Esophagus squamous epithelium (tissue), 5 donors: ENCODE results near the gene ZBTB46. TPM values are rescaled to one million over a fixed set of nuclear protein-coding genes. Genes with fewer than 3 reads are reported as not detected.

Experiments
- DNase-seq: peaks from one replicate; lab custom pipeline; 2025; lab: John Stamatoyannopoulos, UW
- H3K27ac ChIP-seq, 4 donors: fragments of 200-600 bp; sonication (generic); one replicate each; pipeline ENCODE4 v1.5.1; 2016 to 2019; ENCODE audit warnings: mild to moderate bottlenecking in 1 of 4
- H3K27me3 ChIP-seq, 4 donors: fragments of 200-600 bp; sonication (generic); 1 replicate in 3 of 4; 2 replicates in 1 of 4; pipeline versions ENCODE4 v1.5.1 to v1.6.0; 2017 to 2021; ENCODE audit warnings: antibody characterized with exemption in 1 of 4
- H3K36me3 ChIP-seq, 3 donors: fragments of 200-600 bp; sonication (generic); one replicate each; pipeline ENCODE4 v1.5.1; 2016 to 2019
- H3K4me1 ChIP-seq, 3 donors: fragments of 200-600 bp; sonication (generic); one replicate each; pipeline ENCODE4 v1.5.1; 2017 to 2019
- H3K4me3 ChIP-seq, 4 donors: fragments of 200-600 bp; sonication (generic); 1 replicate in 3 of 4; 2 replicates in 1 of 4; pipeline ENCODE4 v1.5.1; 2016 to 2019; ENCODE audit warnings: mild to moderate bottlenecking in 2 of 4, moderate library complexity in 1 of 4
- H3K9me3 ChIP-seq, 3 donors: fragments of 200-600 bp; sonication (generic); one replicate each; pipeline ENCODE4 v1.5.1; 2016 to 2019
- CTCF ChIP-seq, 6 experiments: fragments of 450-650 bp in 4 of 6; fragments of 200-600 bp in 2 of 6; sonication (generic) in 2 of 6; IDR thresholded peaks; one replicate each; pipeline ENCODE4 v1.5.1; 2016 to 2019; ENCODE audit warnings: antibody characterized with exemption in 6 of 6, mild to moderate bottlenecking in 4 of 6, moderate library complexity in 4 of 6
- POLR2A ChIP-seq, 4 donors: fragments of 450-650 bp; IDR thresholded peaks; one replicate each; pipeline ENCODE4 v1.6.1; 2017; ENCODE audit warnings: antibody characterized with exemption in 4 of 4, mild to moderate bottlenecking in 4 of 4, moderate library complexity in 3 of 4
- WGBS, 2 donors: methylation state at CpG; one replicate each; pipeline ENCODE4 v1.1.5; 2018; 5-methylcytosine and 5-hydroxymethylcytosine counted together
- intact Hi-C: fragments of 100-400 bp; cut with DNase I; formaldehyde crosslinking; loops from one replicate; pipeline ENCODE4 v1.15.0; 2022
- total RNA-seq, 4 donors: library from RNA; depleted of rRNA; stranded (reverse); fragments of >200 nt; gene quantifications; one replicate each; pipeline ENCODE4 v1.1.0, GENCODE V29; 2016
- donor health status: DM: yes; HTN: yes; CAD: no.

The ZBTB46 gene
- total RNA-seq, 4 donors from 2014 or later: 0.79 to 4.2 (median 2.0) TPM

GRCh38 chr20:63711085-63711645 lies 119.9 kb downstream of the ZBTB46 start:
- intact Hi-C loops: no loop called here
- no peaks in the 10 kb centered on the region for H3K27me3 ChIP-seq
- DNase-seq: no peak
- no peak for TF ChIP-seq POLR2A (IDR thresholded peaks at IDR 0.05)
- TF ChIP-seq CTCF (IDR thresholded peaks at IDR 0.05): no peak
- peaks cover 0 to 14% (median 7%) of the 10 kb centered on the region in 3 donors for H3K9me3 ChIP-seq
- H3K36me3 ChIP-seq: peaks cover 0 to 76% (median 12%) of the 10 kb centered on the region in 3 donors
- H3K4me3 ChIP-seq: no peak overlapping the region
- 78 to 79% methylated on average over 12 of the region's 12 CpGs for WGBS, 2 donors
- peaks cover 20 to 36% (median 21%) of the 10 kb centered on the region in 3 donors for H3K4me1 ChIP-seq
- no peak overlapping the region for H3K27ac ChIP-seq

GRCh38 chr20:63709149-63709527 lies 121.9 kb downstream of the ZBTB46 start:
- 92 to 100% methylated on average over 1 to 10 of the region's 17 CpGs for WGBS, 2 donors

GRCh38 chr20:63708301-63709148 lies 122.5 kb downstream of the ZBTB46 start:
- TF ChIP-seq POLR2A (IDR thresholded peaks at IDR 0.05) (no peak), CTCF (IDR thresholded peaks at IDR 0.05) (no peak)
- H3K36me3 ChIP-seq: peaks cover 10 to 77% (median 29%) of the 10 kb centered on the region in 3 donors
- no peak for DNase-seq
- H3K4me3 ChIP-seq: peak overlapping the region; percentile 66 to 98 (median 88)
- peaks cover 22 to 43% (median 23%) of the 10 kb centered on the region in 3 donors for H3K4me1 ChIP-seq
- H3K27me3 ChIP-seq: no peaks in the 10 kb centered on the region
- 50 to 66% methylated on average over 21 to 26 of the region's 67 CpGs for WGBS, 2 donors
- intact Hi-C loops: no loop called here
- no peaks in the 10 kb centered on the region for H3K9me3 ChIP-seq
- peak overlapping the region; percentile 91 to 98 (median 94) for H3K27ac ChIP-seq

More at GRCh38 chr20:63709149-63709527, 121.9 kb downstream of the ZBTB46 start:
- no peak for DNase-seq
- intact Hi-C loops: no loop called here
- Histone ChIP-seq H3K4me3 (peak overlapping the region in 3 of 4 donors; percentile 66 to 98 (median 89)), H3K9me3 (peaks cover 0 to under 1% (median 0%) of the 10 kb centered on the region in 3 donors), H3K4me1 (peaks cover 22 to 43% (median 23%) of the 10 kb centered on the region in 3 donors), H3K27me3 (no peaks in the 10 kb centered on the region), H3K27ac (peak overlapping the region in 2 of 4 donors; percentile 94 to 98), H3K36me3 (peaks cover 10 to 77% (median 26%) of the 10 kb centered on the region in 3 donors)
- TF ChIP-seq CTCF (IDR thresholded peaks at IDR 0.05) (no peak), POLR2A (IDR thresholded peaks at IDR 0.05) (no peak)

GRCh38 chr20:63707558-63708300 lies 123.3 kb downstream of the ZBTB46 start, which contains the start of the genes ARFRP1 and ZGPAT:
TSS of gene ARFRP1 (minus strand) at chr20:63707976. CDS start at chr20:63707091, 885 bp downstream.
TSS of gene ZGPAT (plus strand) at chr20:63708039. CDS start at chr20:63708581, 542 bp downstream.
- Histone ChIP-seq H3K9me3 (no peaks in the 10 kb centered on the region), H3K27ac (peak within 1 kb of the TSS; percentile 91 to 98 (median 94)), H3K27me3 (no peaks in the 10 kb centered on the region), H3K4me1 (peaks cover 22 to 43% (median 23%) of the 10 kb centered on the region in 3 donors), H3K4me3 (peak within 1 kb of the TSS; percentile 66 to 98 (median 88)), H3K36me3 (peaks cover 10 to 77% (median 29%) of the 10 kb centered on the region in 3 donors)
- WGBS, 2 donors: no CpG with 5 or more reads among the region's 98 CpGs
- intact Hi-C loops: no loop called here
- TF ChIP-seq POLR2A (IDR thresholded peaks at IDR 0.05) (peak in 3 of 4 donors; percentile 57 to 71 (median 65)), CTCF (IDR thresholded peaks at IDR 0.05) (peak in 2 of 6 experiments; percentile 22 to 45)
- DNase-seq: no peak
